HL-60 (cell line): ENCODE measurements around the gene TBX18.

ENCODE experiments used
- POLR2AphosphoS5 ChIP-seq: IDR thresholded peaks from 2 replicates; pipeline ENCODE4 v1.6.1; 2012; ENCODE audit warnings: low read depth
- TF ChIP-seq, protein P1 (sequence below): IDR thresholded peaks from one replicate; pipeline ENCODE4 v1.5.1; 2011; ENCODE audit warnings: low read length, control low read depth, inconsistent platforms; ENCODE audit not compliant: insufficient read depth

DNA sequence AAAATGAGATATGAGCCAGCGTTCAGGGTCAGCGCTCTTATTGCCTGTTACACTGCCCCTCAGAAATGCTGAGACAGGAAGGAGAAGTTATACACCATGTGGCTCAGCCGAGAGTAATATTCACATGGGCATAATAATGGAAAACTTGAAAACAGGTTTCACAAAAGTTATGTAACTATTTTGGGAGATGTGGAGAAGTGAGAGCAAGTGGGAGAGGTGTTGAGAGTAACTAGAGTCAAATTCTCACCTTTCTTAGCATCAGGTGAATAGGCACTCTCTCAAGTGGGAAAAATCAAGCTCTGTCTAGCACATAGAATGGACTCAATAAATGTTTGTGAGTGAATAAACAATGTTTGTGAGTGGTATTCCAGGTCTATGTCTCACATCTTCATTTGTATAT, 94.5 kb downstream of the TBX18 start:
- TF ChIP-seq, protein P1, sequence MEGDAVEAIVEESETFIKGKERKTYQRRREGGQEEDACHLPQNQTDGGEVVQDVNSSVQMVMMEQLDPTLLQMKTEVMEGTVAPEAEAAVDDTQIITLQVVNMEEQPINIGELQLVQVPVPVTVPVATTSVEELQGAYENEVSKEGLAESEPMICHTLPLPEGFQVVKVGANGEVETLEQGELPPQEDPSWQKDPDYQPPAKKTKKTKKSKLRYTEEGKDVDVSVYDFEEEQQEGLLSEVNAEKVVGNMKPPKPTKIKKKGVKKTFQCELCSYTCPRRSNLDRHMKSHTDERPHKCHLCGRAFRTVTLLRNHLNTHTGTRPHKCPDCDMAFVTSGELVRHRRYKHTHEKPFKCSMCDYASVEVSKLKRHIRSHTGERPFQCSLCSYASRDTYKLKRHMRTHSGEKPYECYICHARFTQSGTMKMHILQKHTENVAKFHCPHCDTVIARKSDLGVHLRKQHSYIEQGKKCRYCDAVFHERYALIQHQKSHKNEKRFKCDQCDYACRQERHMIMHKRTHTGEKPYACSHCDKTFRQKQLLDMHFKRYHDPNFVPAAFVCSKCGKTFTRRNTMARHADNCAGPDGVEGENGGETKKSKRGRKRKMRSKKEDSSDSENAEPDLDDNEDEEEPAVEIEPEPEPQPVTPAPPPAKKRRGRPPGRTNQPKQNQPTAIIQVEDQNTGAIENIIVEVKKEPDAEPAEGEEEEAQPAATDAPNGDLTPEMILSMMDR: no peak
- TF ChIP-seq POLR2AphosphoS5: no peak
